Activated naive CD4-positive, alpha-beta T cell treated with anti-CD3 and anti-CD28 coated beads for 36 hours (primary cell): ENCODE measurements around the gene ENPP3. TPM values are rescaled to one million over a fixed set of nuclear protein-coding genes. Genes with fewer than 3 reads are reported as not detected.
"Not testable (repeated sequence)": the region's sequence is repeated elsewhere in the genome, so short reads cannot be mapped to it uniquely, and the experiment has no call there.

Source experiments
- CTCF ChIA-PET: fragments of 350-600 bp; sonication (Branson Sonifier 250); formaldehyde crosslinking; loops from one replicate; lab custom pipeline; 2021; ENCODE audit warnings: antibody characterized with exemption; lab: Charles Lee
- DNase-seq: peaks from one replicate; pipeline ENCODE4 v3.0.0-alpha.2; 2020
- H3K27ac Mint-ChIP-seq: one replicate; pipeline ENCODE4 v1.8.0; 2021; ENCODE audit warnings: mild to moderate bottlenecking, mixed read lengths
- H3K27me3 Mint-ChIP-seq: one replicate; pipeline ENCODE4 v1.8.0; 2021; ENCODE audit warnings: low read depth, mixed read lengths
- H3K36me3 Mint-ChIP-seq: one replicate; pipeline ENCODE4 v1.8.0; 2021; ENCODE audit warnings: low read depth, mixed read lengths
- H3K4me1 Mint-ChIP-seq: one replicate; pipeline ENCODE4 v1.8.0; 2021; ENCODE audit warnings: low read depth, mixed read lengths
- H3K4me3 Mint-ChIP-seq: one replicate; pipeline ENCODE4 v1.8.0; 2021; ENCODE audit warnings: mild to moderate bottlenecking, moderate library complexity, mixed read lengths
- H3K9me3 Mint-ChIP-seq: one replicate; pipeline ENCODE4 v1.8.0; 2021; ENCODE audit warnings: mixed read lengths
- intact Hi-C: fragments of 100-400 bp; cut with micrococcal nuclease; formaldehyde crosslinking; loops from one replicate; pipeline ENCODE4 v1.15.1; 2023
- total RNA-seq, 2 experiments: library from RNA; stranded (reverse); gene quantifications; one replicate each; pipeline ENCODE4 v1.2.3, GENCODE V29; 2021

The ENPP3 gene
- total RNA-seq, 2 experiments from 2014 or later = 0.96 to 1.2 TPM

DNA sequence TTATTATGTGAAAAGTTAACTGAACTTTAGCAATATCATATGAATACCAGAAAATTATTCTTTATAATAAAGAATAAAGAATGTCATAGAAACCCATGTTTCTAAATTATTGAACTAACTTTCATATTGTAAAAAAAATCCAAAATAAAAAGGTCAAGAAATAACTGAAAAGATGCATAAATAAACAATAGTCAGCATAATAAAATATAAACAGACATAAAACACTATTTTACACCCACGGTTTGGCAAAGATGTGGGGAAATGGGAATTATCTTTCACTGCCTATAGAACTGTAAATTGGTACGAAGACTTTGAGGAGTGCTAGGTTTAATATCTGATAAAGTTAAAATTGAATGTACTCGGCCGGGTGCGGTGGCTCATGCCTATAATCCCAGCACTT is 108.4 kb downstream of the ENPP3 start:
- Mint-ChIP-seq H3K27me3 (no peaks in the 10 kb centered on the region), H3K4me1 (no peaks in the 10 kb centered on the region)

GRCh38 chr6:131747821-131748353 is 110.8 kb downstream of the ENPP3 start:
- H3K4me3 Mint-ChIP-seq = no peak overlapping the region
- H3K27ac Mint-ChIP-seq = no peak overlapping the region
- CTCF ChIA-PET = no interaction called here
- intact Hi-C loops = no loop called here
- H3K36me3 Mint-ChIP-seq = no peaks in the 10 kb centered on the region
- no peaks in the 10 kb centered on the region for H3K9me3 Mint-ChIP-seq
- no peak for DNase-seq
- H3K27me3 Mint-ChIP-seq = no peaks in the 10 kb centered on the region
- no peaks in the 10 kb centered on the region for H3K4me1 Mint-ChIP-seq

More for the DNA sequence above, 108.4 kb downstream of the ENPP3 start:
- no peaks in the 10 kb centered on the region for H3K9me3 Mint-ChIP-seq
- H3K27ac Mint-ChIP-seq = no peak overlapping the region
- H3K36me3 Mint-ChIP-seq = no peaks in the 10 kb centered on the region
- H3K4me3 Mint-ChIP-seq = no peak overlapping the region
- intact Hi-C loops = no loop called here
- no peak for DNase-seq
- CTCF ChIA-PET = no interaction called here

GRCh38 chr6:131749023-131749422 is 111.9 kb downstream of the ENPP3 start:
- H3K4me1 Mint-ChIP-seq = no peaks in the 10 kb centered on the region
- intact Hi-C loops = no loop called here
- CTCF ChIA-PET = no interaction called here
- no peak overlapping the region for H3K4me3 Mint-ChIP-seq
- H3K36me3 Mint-ChIP-seq = no peaks in the 10 kb centered on the region
- DNase-seq = no peak
- H3K9me3 Mint-ChIP-seq = no peaks in the 10 kb centered on the region
- H3K27me3 Mint-ChIP-seq = peaks cover 3% of the 10 kb centered on the region
- no peak overlapping the region for H3K27ac Mint-ChIP-seq

DNA sequence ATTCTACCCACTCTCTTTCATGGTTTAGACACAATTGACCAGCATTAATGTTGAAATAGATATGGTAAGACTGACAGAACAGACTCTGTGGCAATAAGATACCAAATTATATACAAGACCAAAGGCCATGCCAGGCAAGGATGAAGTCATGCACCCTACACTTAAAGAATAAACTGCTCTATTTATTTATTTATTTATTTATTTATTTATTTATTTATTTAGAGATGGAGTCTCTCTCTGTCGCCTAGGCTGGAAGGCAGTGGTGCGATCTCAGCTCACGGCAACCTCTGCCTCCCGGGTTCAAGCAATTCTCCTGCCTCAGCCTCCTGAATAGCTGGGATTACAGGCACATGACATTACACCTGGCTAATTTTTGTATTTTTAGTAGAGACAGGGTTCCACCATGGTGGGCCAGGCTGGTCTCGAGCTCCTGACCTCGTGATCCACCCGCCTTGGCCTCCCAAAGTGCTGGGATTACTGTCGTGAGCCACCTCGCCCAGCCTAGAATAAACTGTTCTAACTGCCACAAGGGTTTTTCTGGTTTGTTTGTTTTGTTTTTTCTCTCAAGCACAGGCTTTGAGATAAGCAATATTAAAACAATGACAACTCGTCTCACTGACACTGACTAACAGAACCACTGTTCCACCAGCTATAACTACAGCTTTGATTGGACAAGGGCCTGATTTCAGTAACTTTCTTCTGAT is 114.1 kb downstream of the ENPP3 start:
- intact Hi-C loops, H3K36me3 Mint-ChIP-seq, CTCF ChIA-PET, H3K4me3 Mint-ChIP-seq, H3K4me1 Mint-ChIP-seq, H3K9me3 Mint-ChIP-seq, DNase-seq, H3K27ac Mint-ChIP-seq: not testable (repeated sequence)
- peaks cover 14% of the 10 kb centered on the region for H3K27me3 Mint-ChIP-seq

GRCh38 chr6:131754088-131754487 is 117.0 kb downstream of the ENPP3 start:
- no peaks in the 10 kb centered on the region for H3K4me1 Mint-ChIP-seq
- H3K27ac Mint-ChIP-seq = no peak overlapping the region
- no peak overlapping the region for H3K4me3 Mint-ChIP-seq
- peaks cover 18% of the 10 kb centered on the region for H3K27me3 Mint-ChIP-seq
- CTCF ChIA-PET = no interaction called here
- no peaks in the 10 kb centered on the region for H3K36me3 Mint-ChIP-seq
- H3K9me3 Mint-ChIP-seq = no peaks in the 10 kb centered on the region
- intact Hi-C loops = no loop called here
- no peak for DNase-seq

GRCh38 chr6:131754715-131755567 is 117.8 kb downstream of the ENPP3 start:
- CTCF ChIA-PET = no interaction called here
- Mint-ChIP-seq H3K27ac (no peak overlapping the region), H3K4me3 (no peak overlapping the region), H3K9me3 (no peaks in the 10 kb centered on the region), H3K27me3 (peaks cover 18% of the 10 kb centered on the region), H3K4me1 (no peaks in the 10 kb centered on the region), H3K36me3 (no peaks in the 10 kb centered on the region)
- intact Hi-C loops = no loop called here
- DNase-seq = no peak

DNA sequence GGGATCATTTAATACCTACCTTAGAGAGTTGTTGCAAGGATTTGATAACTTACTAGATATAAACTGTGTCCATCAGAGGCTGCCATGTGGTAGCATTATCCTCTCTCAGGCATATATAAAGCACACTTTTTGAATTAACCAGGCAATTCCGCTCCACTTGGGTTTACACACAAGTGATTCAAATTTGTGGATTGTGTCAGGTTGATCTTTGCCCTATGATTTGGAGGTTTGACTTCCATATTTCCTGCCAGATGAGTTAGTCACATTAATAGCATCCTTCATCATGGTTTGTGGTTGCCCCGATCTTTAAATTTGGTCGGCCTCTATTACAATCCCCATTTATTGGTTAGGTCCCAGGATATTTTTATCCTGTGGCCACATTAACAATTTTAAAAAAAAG is 118.5 kb downstream of the ENPP3 start:
- no peak for DNase-seq
- no peaks in the 10 kb centered on the region for H3K4me1 Mint-ChIP-seq
- CTCF ChIA-PET = no interaction called here
- H3K27me3 Mint-ChIP-seq = peaks cover 18% of the 10 kb centered on the region
- H3K4me3 Mint-ChIP-seq = no peak overlapping the region
- no peak overlapping the region for H3K27ac Mint-ChIP-seq
- H3K9me3 Mint-ChIP-seq = no peaks in the 10 kb centered on the region
- no peaks in the 10 kb centered on the region for H3K36me3 Mint-ChIP-seq
- intact Hi-C loops = no loop called here

- peaks cover 18% of the 10 kb centered on the region for H3K27me3 Mint-ChIP-seq
- intact Hi-C loops = no loop called here
- H3K4me1 Mint-ChIP-seq = no peaks in the 10 kb centered on the region
- DNase-seq = no peak
- H3K4me3 Mint-ChIP-seq = no peak overlapping the region
- no peaks in the 10 kb centered on the region for H3K9me3 Mint-ChIP-seq
- H3K27ac Mint-ChIP-seq = no peak overlapping the region
- no peaks in the 10 kb centered on the region for H3K36me3 Mint-ChIP-seq
- CTCF ChIA-PET = no interaction called here
Observed at GRCh38 chr6:131756039-131756438, 118.9 kb downstream of the ENPP3 start.

DNA sequence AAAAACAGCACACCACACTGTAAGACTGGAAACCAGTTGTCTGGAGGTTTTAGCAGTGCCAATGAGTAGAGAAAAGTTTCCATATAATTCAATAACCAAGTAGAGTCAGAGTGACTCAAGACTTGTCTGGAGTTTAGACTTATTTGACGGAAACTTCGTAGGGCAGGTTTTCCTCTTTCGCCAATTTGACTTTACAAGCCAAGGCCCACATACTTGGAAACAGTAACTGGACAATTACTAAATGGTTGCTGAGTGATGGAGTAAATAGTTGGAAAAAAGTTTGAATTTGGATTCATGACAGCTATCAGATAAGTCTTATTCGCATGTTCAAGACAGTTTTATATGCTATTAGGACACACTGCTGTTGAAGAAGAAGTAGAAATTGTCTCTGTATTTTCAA is 121.8 kb downstream of the ENPP3 start:
- Mint-ChIP-seq H3K4me1 (no peaks in the 10 kb centered on the region), H3K36me3 (no peaks in the 10 kb centered on the region), H3K9me3 (no peaks in the 10 kb centered on the region), H3K4me3 (no peak overlapping the region), H3K27ac (no peak overlapping the region), H3K27me3 (peaks cover 16% of the 10 kb centered on the region)
- intact Hi-C loops = no loop called here
- CTCF ChIA-PET = no interaction called here
- no peak for DNase-seq

GRCh38 chr6:131761060-131761761 is 124.1 kb downstream of the ENPP3 start:
- CTCF ChIA-PET = no interaction called here
- H3K36me3 Mint-ChIP-seq = no peaks in the 10 kb centered on the region

DNA sequence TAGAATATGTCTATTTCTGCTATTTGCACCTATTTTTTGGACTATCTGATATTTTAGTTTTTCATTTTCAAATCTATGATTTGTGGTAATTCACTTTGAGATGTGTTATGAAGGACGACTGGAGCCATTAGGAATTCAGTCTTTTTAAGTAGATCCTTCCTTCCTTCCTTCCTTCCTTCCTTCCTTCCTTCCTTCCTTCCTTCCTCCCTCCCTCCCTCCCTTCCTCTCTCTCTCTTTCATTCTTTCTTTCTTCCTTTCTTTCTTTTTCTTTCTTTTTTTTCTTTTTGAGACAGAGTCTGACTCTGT is 124.6 kb downstream of the ENPP3 start:
- CTCF ChIA-PET = no interaction called here
- H3K4me3 Mint-ChIP-seq = no peak overlapping the region
- H3K27me3 Mint-ChIP-seq = peaks cover 2% of the 10 kb centered on the region
- intact Hi-C loops = no loop called here
- no peak overlapping the region for H3K27ac Mint-ChIP-seq
- no peak for DNase-seq
- H3K9me3 Mint-ChIP-seq = no peaks in the 10 kb centered on the region
- no peaks in the 10 kb centered on the region for H3K36me3 Mint-ChIP-seq
- no peaks in the 10 kb centered on the region for H3K4me1 Mint-ChIP-seq

More at GRCh38 chr6:131761060-131761761, 124.1 kb downstream of the ENPP3 start:
- DNase-seq = no peak
- no peaks in the 10 kb centered on the region for H3K9me3 Mint-ChIP-seq
- H3K27ac Mint-ChIP-seq = no peak overlapping the region
- intact Hi-C loops = no loop called here
- no peak overlapping the region for H3K4me3 Mint-ChIP-seq
- H3K27me3 Mint-ChIP-seq = peaks cover 4% of the 10 kb centered on the region
- H3K4me1 Mint-ChIP-seq = no peaks in the 10 kb centered on the region

DNA sequence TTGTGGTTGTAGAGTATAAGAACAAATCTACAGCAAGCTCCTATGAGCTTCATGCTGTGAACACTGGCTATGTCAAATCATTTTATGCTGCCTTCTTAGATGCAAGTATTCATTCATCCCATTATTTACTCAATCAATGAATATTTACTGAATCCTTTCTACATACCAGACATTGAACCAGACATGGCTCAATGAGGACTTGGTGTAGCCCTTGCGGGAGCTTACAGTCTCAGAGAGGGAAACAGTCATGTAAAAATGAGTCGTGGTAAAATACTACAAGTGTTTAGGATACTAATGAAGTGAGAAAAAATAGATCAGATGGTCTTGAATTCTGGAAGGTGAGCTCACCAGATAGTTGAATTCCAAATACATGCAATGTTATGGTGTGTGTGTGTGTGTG is 125.9 kb downstream of the ENPP3 start:
- H3K9me3 Mint-ChIP-seq = no peaks in the 10 kb centered on the region
- no peak overlapping the region for H3K4me3 Mint-ChIP-seq
- no peaks in the 10 kb centered on the region for H3K36me3 Mint-ChIP-seq
- CTCF ChIA-PET = no interaction called here
- peaks cover 5% of the 10 kb centered on the region for H3K27me3 Mint-ChIP-seq
- no peak overlapping the region for H3K27ac Mint-ChIP-seq
- intact Hi-C loops = no loop called here
- no peak for DNase-seq
- H3K4me1 Mint-ChIP-seq = no peaks in the 10 kb centered on the region
